A673 (cell line): Measurements from ENCODE around the gene ZNF189.

ENCODE experiments used
- CTCF ChIP-seq: fragments of 300-800, 200-600 bp; sonication (generic); conservative IDR thresholded peaks from 2 replicates; pipeline ENCODE4 v1.5.1; 2017; ENCODE audit warnings: low read depth, mild to moderate bottlenecking, antibody characterized with exemption, low read length, moderate library complexity, mixed read lengths
- EZH2 ChIP-seq: fragments of 200-600 bp; sonication (generic); IDR thresholded peaks from 2 replicates; pipeline ENCODE4 v1.6.1; 2017; ENCODE audit warnings: borderline replicate concordance, low read depth, mild to moderate bottlenecking, mixed read lengths, antibody characterized with exemption, low read length; ENCODE audit not compliant: poor library complexity, severe bottlenecking

GRCh38 chr9:101397746-101398067 lies 944 bp upstream of the ZNF189 start:
- TF ChIP-seq CTCF (no peak), EZH2 (no peak)
